ENCODE measurements around the gene GOLGA8K.
"Not testable (repeated sequence)": the region's sequence is repeated elsewhere in the genome, so short reads cannot be mapped to it uniquely, and the experiment has no call there.

The GOLGA8K gene

GRCh38 chr15:32361662-32362061 lies 41.4 kb downstream of the GOLGA8K start:
- not testable (repeated sequence) for DNase-seq (ENCODE audit: insufficient read length, low spot score); FAIRE-seq

- FAIRE-seq; DNase-seq (ENCODE audit: insufficient read length, low spot score): not testable (repeated sequence)
These were observed 44.6 kb downstream of the GOLGA8K start for GRCh38 chr15:32358462-32358861.

- DNase-seq (ENCODE audit: insufficient read length, low spot score); FAIRE-seq: not testable (repeated sequence)
These were observed 46.2 kb downstream of the GOLGA8K start for GRCh38 chr15:32356909-32357308.

DNA sequence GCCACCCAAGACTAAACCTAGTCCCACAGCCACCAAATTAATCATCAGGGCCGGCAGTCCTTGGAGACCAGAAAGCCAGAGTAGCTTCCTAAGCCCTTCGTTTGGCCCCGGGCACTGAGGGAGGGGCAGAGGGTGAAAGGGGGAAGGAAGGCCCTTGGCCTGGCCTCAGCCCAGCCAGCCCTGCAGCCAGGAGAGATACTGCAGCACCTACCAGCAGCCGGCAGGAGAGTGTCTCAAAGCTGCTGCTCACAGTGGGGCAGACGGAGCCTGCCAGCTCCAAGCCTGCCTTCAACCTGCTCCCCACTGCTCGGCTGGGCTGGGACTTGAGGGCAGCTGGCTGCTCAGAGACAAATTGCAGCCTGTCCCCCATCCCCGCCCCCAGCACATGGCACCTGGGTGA lies 50.3 kb downstream of the GOLGA8K start:
- not testable (repeated sequence) for FAIRE-seq; DNase-seq (ENCODE audit: insufficient read length, low spot score)

DNA sequence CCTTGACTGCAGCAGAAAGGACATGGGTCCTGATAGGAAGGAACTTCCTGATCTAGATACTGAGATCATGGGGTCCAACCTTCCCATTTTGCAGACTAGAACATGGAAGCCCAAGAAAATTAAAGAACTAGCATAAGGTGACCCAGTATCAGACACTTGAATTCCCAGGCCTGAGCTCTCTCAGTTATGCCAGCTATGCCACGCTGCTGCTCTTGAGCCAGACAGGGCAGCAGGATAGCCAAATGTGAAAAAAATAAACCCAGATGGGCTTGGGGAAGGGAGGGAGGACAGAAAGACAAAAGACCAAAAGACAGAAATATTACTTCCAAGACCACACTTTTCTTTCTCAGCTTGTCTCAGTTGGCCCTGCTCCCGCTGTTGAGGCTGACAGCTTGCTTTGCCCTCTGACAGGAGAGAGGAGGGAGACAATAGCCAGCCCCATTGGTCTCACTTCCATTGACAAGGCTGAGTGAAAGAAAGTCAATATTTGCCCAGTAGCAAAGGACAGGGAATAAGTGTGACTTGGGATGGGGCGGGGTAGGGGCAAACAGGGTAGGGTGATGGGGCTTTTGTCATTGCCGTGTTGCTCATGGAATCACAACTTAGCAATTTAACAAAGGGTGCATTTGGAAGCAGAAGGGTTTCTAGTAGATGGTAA lies 52.4 kb downstream of the GOLGA8K start:
- not testable (repeated sequence) for FAIRE-seq; DNase-seq (ENCODE audit: insufficient read length, low spot score)

DNA sequence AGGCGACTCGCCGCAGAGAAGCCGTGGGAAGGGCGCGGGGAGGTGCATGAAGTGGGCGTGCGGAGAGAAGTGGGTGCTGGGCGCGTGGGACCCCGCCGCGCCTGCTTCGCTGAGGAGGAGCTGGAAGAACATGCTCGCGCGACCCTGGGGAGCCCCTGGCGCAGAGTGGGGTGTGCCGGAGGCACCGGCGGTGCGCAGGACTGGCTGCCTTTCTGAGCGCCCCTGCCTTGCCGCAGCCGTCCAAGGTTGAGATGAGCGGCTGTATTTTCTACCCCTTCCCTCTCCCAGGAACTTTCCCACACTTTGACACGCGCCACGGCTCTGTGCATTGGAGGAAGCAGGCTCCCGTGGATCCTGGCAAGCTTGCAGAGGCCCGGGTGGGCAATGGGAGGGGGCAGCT lies 56.1 kb downstream of the GOLGA8K start:
- not testable (repeated sequence) for DNase-seq (ENCODE audit: insufficient read length, low spot score); FAIRE-seq

GRCh38 chr15:32345978-32346547 lies 57.0 kb downstream of the GOLGA8K start:
- DNase-seq (ENCODE audit: insufficient read length, low spot score); FAIRE-seq: not testable (repeated sequence)

GRCh38 chr15:32343921-32344320 lies 59.2 kb downstream of the GOLGA8K start:
- DNase-seq (ENCODE audit: insufficient read length, low spot score); FAIRE-seq: not testable (repeated sequence)
